ENCODE data around the gene CRLF2.
"Not testable (repeated sequence)": the region's sequence is repeated elsewhere in the genome, so short reads cannot be mapped to it uniquely, and the experiment has no call there.

Gene CRLF2

GRCh38 chrX:1210844-1211243 lies 1.6 kb downstream of the CRLF2 start:
- DNase-seq, result no peak

DNA sequence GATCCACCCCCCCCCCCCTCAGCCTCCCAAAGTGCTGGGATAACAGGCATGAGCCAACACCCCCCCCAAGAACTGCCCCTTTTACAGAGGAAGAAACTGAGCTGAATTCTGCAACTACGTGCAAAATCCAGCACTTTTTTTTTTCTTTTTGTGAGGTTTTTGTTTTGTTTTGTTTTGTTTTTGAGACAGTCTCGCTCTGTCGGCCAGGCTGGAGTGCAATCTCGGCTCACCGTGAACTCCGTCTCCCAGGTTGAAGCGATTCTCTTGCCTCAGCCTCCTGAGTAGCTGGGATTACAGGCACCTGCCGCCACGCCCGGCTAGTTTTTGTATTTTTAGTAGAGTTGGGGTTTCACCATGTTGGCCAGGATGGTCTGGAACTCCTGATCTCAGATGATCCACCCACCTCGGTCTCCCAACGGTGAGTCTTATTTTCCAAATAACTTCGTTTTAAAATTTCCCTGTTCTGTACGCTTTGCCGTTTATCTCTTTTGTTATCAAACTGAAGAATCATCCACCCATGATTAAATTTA lies 4.9 kb downstream of the CRLF2 start:
- no peak for DNase-seq

DNA sequence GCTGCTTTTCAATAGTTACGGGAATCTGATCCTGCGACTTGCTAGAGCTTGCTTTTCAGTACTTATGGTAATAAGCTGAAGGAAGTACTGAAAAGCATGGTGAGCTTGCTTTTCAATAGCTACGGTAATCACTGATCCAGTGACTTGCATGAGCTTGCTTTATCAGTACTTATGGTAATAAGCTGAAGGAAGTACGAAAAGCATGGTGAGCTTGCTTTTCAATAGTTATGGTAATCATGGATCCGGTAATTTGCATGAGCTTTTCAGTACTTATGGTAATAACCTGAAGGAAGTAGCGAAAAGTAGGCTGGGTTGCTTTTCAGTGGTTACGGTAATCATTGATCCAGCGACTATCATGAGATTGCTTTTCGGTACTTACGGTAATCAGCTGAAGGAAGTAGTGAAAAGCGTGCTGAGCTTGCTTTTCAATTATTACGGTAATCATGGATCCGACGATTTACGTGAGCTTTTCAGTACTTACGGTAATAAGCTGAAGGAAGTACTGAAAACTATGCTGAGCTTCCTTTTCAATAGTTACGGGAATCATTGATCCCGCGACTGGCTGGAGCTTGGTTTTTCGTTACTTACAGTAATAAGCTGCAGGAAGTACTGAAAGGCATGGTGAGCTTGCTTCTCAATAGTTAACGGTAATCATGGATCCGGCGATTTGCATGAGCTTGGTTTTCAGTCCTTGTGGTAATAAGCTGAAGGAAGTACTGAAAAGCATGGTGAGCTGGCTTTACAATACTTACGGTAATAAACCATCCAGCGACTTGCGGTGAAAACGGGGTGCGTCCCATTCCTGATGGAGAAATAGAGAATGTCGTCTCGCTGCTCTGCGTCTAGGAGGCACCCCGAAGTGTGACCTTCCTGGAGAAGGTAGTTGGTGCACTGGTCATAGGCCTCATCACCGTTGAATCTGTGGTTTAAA lies 6.5 kb downstream of the CRLF2 start:
- DNase-seq, result no peak

DNA sequence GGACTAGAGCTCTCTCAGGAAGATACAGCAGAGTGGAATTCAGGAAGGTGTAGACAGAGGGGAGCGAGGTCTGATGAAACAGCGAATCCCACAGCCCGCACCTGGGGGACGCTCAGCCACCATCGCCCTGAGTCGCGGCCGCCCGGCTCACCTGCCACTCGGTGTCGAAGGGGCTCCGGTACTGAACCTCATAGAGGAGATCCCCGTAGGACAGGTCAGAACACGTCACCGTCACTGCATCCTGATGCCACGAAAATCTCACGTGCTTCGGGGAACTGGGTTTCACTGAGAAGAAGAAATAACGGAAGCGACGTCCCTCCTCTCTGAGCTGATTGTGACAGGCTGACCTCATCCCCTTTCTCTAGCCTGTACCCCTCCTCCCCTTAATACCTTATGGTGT lies 10.2 kb downstream of the CRLF2 start:
- DNase-seq, result no peak

- DNase-seq, result no peak
These were observed 16.0 kb downstream of the CRLF2 start for GRCh38 chrX:1196436-1196835.

DNA sequence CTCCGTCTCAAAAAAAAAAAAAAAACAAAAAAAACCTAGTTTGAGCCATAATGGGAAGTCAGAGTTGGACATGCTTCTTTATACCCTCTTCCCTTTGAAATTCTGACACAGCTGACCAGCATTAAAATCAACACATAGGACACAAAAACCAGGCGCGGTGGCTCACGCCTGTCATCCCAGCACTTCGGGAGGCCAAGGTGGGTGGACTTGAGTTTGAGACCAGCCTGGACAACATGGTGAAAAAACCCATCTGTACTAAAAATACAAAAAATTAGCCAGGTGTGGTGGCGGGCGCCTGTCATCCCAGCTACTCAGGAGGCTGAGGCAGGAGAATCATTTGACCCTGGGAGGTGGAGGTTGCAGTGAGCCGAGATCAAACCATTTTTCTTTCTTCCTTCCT lies 20.3 kb downstream of the CRLF2 start:
- not testable (repeated sequence) for DNase-seq

GRCh38 chrX:1190596-1191145 lies 21.8 kb downstream of the CRLF2 start:
- DNase-seq, result no peak

DNA sequence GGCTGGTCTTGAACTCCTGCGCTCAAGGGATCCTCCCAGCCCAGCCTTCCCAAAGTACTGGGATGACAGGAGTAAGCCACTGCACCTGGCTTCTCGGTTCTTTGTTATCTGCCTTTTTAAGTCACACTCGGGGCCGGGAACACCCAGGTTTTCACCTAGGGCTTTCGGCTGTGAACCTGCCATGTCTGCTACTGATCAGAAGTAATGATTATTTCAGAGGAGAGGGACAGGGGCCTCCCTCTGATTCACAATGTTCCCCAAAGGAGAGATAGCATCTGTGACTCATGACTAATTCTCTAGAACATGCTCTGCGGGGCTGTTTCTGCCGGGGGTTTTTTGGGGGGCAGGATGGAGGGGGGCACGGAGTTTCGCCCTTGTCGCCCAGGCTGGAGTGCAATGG lies 26.9 kb downstream of the CRLF2 start:
- DNase-seq, result no peak

- no peak for DNase-seq
These were observed 30.2 kb downstream of the CRLF2 start for GRCh38 chrX:1182211-1182610.

- not testable (repeated sequence) for DNase-seq
These were observed 30.8 kb downstream of the CRLF2 start for GRCh38 chrX:1181661-1182060.

GRCh38 chrX:1181170-1181569 lies 31.3 kb downstream of the CRLF2 start:
- DNase-seq, result no peak

DNA sequence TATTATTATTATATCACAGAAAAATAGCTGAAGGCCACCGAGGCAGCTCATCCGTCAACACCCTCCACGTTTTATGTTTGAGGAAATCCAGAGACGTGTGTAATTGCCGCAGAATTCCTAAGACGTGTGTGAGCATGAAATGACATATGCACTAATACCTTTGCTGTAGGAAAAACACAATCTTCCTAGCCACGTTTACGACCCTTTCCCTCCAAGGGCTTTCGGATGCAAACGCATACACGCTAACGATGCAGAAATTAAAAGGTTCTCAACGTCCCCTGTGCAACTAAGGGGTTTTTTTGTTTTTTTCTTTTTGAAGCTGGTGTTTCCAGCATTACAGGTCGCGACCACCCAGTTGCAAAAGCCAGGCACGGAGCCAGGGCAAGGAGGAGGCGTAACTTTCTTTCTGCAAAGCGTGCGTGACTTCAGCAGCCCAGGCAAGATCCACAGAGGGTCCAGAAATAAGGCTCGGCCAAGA lies 33.8 kb downstream of the CRLF2 start:
- DNase-seq, result peak in 1 of 3 experiments; percentile 16

- not testable (repeated sequence) for DNase-seq
These were observed 35.7 kb downstream of the CRLF2 start for GRCh38 chrX:1176531-1177320.

- DNase-seq, result not testable (repeated sequence)
These were observed 37.6 kb downstream of the CRLF2 start for GRCh38 chrX:1174609-1175545.

DNA sequence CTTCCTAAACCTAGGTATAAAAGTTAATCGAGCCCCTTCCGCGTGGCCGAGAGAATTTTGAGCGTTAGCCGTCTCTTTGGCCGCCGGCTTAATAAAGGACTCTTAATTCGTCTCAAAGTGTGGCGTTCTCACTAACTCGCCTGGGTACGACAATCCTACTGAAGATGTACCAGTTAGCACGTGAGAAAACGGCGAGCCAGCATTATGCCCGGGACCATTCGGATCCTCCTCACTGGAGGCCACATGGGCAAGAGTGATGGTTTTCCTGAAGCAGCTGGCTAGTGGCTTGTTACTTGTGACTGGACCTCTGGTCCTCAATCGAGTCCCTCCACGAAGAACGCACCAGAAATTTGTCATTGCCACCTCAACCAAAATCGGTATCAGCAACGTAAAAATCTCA lies 39.0 kb downstream of the CRLF2 start:
- DNase-seq, result not testable (repeated sequence)

DNA sequence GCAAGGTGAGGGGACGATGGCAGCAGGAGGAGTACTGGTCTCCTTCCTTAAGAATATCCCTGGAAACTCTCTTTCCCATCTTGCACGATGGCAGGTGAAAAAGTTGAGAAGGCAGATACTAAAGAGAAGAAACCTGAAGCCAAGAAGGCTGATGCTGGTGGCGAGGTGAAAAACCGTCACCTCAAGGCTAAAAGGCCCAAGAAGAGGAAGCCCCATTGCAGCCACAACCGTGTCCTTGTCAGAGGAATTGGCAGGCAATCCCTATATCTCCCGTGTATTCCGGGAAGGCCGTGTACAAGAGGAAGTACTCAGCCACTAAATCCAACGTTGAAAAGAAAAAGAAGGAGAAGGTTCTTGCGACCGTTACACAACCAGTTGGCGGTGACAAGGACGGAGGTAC lies 40.0 kb downstream of the CRLF2 start:
- DNase-seq, result no peak

DNA sequence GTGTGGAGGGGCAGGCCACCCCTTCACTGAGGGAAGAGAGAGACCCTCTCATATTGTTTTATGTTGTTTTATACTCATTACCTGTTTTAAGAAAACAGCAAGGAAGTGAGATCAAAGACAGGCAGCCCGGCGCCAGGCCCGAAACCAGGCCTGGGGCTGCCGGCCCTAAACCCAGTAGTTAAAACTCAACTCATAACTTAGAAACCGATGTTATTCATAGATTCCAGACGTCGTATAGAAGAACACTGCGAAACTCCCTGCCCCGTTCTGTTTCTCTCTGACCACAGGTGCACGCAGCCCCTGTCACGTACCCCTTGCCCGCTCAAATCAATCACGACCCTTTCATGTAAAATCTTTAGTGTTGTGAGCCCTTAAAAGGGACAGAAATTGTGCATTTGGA lies 40.5 kb downstream of the CRLF2 start:
- not testable (repeated sequence) for DNase-seq

- no peak for DNase-seq
These were observed 42.2 kb downstream of the CRLF2 start for GRCh38 chrX:1170243-1170642.

DNA sequence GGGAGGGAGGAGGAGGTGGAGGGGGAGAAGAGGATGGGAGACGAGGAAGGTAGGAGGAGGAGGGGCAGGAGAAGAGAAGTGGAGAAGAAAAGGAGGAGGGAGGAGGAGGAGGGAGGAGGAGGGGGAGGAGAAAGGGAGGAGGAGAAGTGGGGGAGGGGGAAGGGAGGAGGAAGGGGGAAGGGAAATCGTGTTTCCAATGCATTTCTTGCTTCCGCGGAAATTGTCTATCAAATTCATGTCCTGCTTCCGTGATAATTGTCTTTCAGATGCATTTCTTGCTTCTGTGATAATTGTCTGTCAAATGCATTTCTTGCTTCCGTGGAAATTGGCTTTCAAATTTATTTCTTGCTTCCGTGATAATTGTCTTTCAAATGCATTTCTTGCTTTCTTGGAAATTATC lies 43.3 kb downstream of the CRLF2 start:
- no peak for DNase-seq

DNA sequence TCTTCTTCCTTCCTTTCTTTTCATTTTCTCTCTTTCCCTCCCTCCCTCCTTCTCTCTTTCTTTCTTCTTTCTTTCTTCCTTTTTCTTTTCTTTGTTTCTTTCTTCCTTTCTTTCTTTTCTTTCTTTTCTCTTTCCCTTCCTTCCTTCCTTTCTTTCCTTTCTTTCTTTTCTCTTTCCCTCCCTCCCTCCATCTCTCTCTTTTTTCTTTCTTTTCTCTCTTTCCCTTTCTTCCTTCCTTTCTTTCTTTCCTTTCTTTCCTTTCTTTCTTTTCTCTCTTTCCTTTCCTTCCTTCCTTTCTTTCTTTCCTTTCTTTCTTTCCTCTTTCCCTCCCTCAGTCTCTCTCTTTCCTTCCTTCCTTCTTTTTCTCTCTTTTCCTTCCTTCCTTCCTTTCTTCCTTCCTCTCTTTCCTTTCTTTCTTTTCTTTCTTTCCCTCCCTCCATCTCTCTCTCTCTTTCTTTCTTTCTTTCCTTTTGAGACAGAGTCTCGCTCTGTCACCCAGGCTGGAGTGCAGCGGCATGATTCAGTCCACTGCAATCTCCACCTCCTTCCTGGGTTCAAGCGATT lies 44.4 kb downstream of the CRLF2 start:
- no peak for DNase-seq

- DNase-seq, result no peak
These were observed 45.0 kb downstream of the CRLF2 start for GRCh38 chrX:1167466-1167865.

Data from NCI-H1417 (cell line).